Daoy (cell line): ENCODE measurements around the gene AGAP4. TPM values are rescaled to one million over a fixed set of nuclear protein-coding genes. Genes with fewer than 3 reads are reported as not detected.
"Not testable (repeated sequence)": the region's sequence is repeated elsewhere in the genome, so short reads cannot be mapped to it uniquely, and the experiment has no call there.

Experiments used
- DNase-seq: peaks from one replicate; pipeline ENCODE4 v3.0.0-alpha.2; 2015; ENCODE audit warnings: low read depth
- total RNA-seq: library from RNA; depleted of rRNA; stranded (reverse); fragments of >200 nt; shearing (Covaris generic); gene quantifications from 2 replicates; pipeline ENCODE4 v1.2.3, GENCODE V29; 2014; rRNA removed

AGAP4 gene
- total RNA-seq, 1 experiment from 2014 or later = 3.6 TPM

GRCh38 chr10:45790694-45791426, 56.4 kb downstream of the AGAP4 start:
- DNase-seq = not testable (repeated sequence)

- DNase-seq = not testable (repeated sequence)
Observed at GRCh38 chr10:45789991-45790390, 57.3 kb downstream of the AGAP4 start.

GRCh38 chr10:45787212-45787741, 60.0 kb downstream of the AGAP4 start:
- not testable (repeated sequence) for DNase-seq

- not testable (repeated sequence) for DNase-seq
Observed at GRCh38 chr10:45786217-45786616, 61.1 kb downstream of the AGAP4 start.

Other genes with a start within 250 kb of the AGAP4 start
- 7.0 and 9.1 TPM in 2 replicates for gene ZFAND4, start 174.7 kb downstream of the AGAP4 start, total RNA-seq
- gene WASHC2C, start 120.2 kb downstream of the AGAP4 start, total RNA-seq = 11.6 and 15.6 TPM in 2 replicates
- gene TIMM23, start 125.0 kb upstream of the AGAP4 start, total RNA-seq = 113 and 127 TPM in 2 replicates
- gene NCOA4, start 183.1 kb upstream of the AGAP4 start, total RNA-seq = 92.4 and 101 TPM in 2 replicates
- not detected in 2 replicates for gene MSMB, start 198.8 kb upstream of the AGAP4 start, total RNA-seq